HT1080 (cell line): ENCODE data around the gene EIF5A. TPM values are rescaled to one million over a fixed set of nuclear protein-coding genes. Genes with fewer than 3 reads are reported as not detected.
"Not testable (repeated sequence)": the region's sequence is repeated elsewhere in the genome, so short reads cannot be mapped to it uniquely, and the experiment has no call there.

ENCODE experiments used
- DNase-seq: peaks from one replicate; pipeline ENCODE4 v3.0.0-alpha.2; 2015; ENCODE audit warnings: low read depth
- total RNA-seq: library from RNA; depleted of rRNA; stranded (reverse); fragments of >200 nt; shearing (Covaris generic); gene quantifications from 2 replicates; pipeline ENCODE4 v1.2.3, GENCODE V29; 2014

Gene EIF5A
- total RNA-seq, 1 experiment from 2014 or later: 1,578 TPM

DNA sequence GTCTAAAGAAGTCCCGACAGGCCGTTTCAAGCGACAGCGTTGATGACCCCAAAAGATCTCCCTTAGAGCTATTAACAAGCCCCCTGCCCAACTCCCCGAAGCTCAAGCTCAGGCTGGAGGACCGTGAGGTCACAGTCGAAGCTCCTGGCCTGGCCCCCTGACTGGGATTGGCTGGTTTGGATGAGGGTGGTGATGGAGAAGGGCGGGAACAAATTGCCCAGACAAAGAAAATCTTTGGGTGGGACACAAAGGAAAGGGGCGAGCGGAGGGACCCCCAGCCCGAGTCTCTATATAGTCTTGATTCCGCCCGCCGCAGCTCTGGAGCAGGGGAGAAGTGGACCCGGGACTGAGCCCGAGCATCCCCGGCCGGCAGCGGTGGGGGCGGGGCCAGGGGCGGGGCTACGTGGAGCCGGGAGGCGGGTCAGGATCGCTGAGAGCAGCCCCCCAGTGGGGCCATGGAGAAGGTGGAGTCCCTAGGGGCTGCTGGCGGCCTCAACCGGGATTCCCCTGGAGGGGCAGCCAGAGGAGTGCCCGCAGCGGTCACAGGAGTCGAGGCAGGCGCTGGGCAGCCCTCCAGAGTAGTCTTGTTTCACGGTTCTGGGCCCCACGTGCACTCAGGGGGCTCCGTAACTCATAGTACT lies 22.7 kb downstream of the EIF5A start:
- peak; percentile 78 for DNase-seq

DNA sequence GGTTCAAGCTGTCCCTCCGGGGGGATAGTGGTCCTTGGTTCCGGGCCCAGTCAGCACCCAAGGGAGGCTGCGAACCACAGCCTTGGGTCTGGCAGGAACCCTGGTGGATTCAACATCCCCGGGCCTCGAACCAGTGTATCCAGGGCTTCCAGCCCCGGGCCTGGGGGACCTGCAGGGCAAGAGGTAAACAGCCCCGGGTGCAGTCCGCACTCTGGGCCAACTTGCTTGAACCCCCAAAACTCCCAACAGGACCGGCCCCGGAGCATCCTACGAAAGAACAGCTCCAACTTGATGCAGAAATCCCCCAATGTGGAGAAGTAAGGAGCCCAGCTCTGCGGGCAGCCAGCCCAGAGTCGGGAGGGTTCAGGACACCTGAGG lies 23.2 kb downstream of the EIF5A start:
- no peak for DNase-seq

DNA sequence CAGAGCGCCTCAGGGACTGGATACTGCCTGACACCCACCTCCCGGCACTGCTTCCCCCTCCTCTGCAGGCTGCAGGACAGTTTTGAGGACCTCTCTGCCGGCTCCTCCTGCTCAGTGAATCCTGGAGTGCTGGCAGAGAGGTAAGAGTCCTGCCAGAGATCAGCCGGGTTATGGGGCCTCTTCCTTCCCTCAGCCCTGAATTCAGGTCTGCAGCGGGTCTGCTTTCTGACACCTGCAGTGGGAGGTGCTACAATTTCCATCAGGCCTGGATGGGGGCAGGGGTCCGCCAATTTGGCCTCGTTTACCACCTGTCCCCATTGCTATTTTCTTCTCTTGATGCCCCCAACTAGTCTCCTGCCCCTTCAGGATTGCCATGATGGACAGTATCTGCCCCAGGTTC lies 24.7 kb downstream of the EIF5A start:
- DNase-seq: no peak

DNA sequence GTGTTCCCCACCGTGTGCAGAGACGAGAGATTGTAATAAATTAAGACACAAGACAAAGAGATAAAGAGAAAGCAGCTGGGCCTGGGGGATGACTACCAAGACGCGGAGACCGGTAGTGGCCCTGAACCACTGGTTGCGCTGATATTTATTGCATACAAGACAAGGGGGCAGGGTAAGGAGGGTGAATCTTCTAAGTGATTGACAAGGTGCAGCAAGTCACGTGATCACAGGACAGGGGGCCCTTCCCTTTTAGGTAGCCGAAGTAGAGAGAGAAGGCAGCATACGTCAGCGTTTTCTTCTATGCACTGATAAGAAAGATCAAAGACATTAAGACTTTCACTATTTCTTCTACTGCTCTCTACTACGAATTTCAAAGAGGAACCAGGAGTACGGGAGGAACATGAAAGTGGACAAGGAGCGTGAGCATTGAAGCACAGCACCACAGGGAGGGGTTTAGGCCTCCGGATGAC lies 25.2 kb downstream of the EIF5A start:
- not testable (repeated sequence) for DNase-seq

DNA sequence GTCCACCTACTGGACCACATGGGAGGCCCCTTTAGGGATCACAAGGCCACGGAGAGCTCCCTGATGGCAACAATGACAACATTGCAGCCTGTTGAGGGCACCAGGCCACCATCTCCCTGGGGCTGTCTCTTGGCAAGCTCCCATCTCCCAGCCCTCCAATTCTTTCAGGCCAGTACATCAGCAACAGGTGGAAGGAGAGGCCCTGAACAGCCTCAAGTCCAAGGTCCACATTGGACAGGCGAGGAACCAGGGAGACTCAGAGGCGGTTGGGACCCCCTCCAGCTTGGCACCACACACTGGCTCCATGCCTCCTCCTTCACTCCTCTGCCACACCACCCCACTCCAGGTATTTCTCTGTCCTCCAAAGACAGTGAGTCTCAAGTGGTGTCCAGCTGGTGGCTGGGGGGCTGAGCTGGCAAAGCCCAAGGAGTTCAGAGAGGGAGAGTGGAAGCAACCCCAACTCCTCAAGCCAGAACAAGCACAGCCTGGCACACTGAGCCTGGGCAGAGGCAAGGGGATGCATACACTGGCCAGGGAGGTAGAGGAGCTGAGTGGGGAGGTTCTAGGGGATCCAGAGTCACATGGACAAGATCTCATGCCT lies 27.6 kb downstream of the EIF5A start:
- no peak for DNase-seq

DNA sequence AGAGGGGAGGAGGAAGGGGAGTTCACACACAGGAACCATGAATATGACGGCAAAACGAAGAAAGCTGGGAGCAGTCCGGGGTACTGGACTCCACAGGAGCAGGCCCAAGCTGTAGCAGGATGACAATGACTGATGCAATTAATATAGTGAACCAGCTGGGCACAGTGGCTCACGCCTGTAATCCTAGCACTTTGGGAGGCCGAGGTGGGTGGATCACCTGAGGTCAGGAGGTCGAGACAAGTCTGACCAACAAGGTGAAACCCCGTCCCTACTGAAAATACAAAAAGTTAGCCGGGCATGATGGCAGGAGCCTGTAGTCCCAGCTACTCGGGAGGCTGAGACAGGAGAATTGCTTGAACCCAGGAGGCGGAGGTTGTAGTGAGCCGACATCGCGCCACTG lies 28.3 kb downstream of the EIF5A start:
- DNase-seq: not testable (repeated sequence)

DNA sequence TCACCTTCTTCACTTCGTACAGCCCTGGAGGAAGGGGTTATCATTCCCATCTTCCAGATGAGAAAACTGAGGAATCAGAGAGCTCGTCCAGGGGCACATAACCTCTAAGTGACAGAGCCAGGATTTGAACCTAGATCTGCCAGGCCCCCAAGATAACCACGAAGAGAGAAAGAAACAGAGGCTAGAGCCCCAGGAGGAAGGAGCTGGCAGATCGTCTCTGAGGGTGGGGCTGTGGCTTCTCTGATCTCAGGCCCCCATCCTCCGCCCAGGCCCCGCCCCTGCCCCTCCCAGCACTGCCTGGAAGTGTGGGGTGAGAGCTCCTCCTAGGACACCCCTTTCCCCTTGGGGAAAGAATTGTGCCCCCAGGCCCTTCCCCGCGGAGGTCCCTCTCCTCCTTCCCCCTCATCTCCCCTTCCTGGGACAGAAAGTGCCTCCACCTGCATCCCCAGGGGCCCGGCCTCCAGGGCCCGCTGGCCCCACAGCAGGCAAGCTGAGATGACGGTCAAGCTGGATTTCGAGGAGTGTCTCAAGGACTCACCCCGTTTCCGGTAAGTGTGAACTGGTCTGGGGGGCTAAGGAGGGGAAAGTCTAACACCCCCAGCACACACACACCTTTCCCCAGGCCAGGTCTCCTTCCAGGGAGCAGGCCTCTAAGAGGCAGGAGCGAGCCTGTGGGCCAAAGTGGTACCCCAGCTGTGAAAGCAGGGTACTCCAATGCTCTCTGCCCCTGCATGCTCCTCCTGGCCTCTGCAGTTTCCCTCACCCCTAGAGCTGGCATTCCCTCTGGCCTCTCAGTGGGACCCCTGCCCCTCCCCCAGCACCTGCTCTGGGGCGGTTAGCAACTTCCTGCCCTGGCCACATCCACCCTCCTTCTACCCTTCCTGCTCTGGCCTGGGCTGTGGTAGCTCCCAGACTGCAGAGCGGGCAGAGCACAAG lies 29.1 kb downstream of the EIF5A start, which contains the start of gene ACAP1:
TSS of gene ACAP1 (plus strand) at position 290 of the 936 bp plus-strand sequence. CDS start at position 496, 206 bp downstream.
- DNase-seq: no peak

DNA sequence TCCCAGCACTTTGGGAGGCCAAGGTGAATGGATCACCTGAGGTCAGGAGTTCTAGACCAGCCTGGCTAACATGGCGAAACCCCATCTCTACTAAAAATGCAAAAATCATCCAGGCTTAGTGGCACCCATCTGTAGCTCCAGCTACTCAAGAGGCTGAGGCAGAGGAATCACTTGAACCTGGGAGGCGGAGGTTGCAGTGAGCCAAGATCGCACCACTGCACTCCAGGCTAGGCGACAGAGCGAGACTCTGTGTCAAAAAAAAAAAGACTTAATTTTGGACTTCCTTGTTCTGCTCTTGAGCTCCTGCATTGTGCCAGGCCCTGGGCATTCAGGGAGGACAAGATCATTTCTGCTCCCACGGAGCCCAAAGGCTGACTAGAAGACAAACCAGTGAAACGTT lies 30.2 kb downstream of the EIF5A start:
- not testable (repeated sequence) for DNase-seq

DNA sequence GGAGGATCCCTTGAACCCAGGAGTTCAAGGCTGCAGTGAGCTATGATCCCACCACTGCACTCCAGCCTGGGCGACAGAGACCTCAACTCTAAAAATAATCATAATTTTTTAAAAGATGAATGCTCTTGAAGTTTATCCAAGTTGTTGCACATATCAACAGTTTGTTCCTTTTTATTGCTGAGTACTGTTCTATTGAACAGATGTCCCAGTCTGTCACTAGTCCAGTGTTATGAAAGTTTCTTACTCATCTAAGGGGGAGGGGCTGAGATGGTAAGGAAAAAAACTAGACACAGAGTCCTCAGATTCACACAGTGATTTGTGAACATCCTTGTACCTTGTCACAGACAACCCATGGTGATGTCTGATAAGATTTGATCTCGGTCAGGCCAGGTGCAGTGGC lies 32.8 kb downstream of the EIF5A start:
- no peak for DNase-seq

DNA sequence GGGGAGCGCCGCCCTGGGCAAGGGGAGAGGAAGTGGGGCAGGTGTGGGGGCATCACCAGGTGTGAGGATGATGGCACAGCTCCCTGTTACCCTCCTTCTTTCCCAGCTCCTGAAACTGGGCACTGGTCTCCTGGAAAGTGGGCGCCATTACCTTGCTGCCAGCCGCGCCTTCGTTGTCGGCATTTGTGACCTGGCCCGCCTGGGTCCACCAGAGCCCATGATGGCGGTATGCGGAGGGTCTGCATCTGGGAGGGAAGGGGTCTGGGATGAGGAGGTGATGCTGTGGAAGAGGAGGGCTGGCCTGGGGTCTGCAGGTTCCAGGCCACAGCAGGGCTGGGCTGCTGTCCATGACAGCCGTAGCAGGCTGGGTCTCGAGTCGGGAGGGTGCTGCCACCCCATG lies 34.4 kb downstream of the EIF5A start:
- DNase-seq: no peak

DNA sequence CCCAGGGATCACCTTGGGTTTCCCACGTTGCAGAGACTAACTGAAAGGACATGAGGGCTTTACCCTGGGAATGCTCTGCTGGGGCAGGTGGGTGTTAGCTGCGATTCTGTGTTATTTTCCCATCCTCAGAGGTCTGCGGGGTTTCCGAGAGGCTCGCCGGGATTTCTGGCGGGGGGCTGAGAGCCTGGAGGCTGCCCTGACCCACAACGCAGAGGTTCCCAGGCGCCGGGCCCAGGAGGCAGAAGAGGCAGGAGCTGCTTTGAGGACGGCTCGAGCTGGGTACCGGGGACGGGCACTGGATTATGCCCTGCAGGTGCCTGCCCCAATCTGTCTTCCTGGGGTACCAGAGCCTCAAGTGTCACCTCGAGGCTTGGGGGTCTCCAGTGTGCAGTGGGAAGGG lies 35.8 kb downstream of the EIF5A start:
- DNase-seq: no peak

DNA sequence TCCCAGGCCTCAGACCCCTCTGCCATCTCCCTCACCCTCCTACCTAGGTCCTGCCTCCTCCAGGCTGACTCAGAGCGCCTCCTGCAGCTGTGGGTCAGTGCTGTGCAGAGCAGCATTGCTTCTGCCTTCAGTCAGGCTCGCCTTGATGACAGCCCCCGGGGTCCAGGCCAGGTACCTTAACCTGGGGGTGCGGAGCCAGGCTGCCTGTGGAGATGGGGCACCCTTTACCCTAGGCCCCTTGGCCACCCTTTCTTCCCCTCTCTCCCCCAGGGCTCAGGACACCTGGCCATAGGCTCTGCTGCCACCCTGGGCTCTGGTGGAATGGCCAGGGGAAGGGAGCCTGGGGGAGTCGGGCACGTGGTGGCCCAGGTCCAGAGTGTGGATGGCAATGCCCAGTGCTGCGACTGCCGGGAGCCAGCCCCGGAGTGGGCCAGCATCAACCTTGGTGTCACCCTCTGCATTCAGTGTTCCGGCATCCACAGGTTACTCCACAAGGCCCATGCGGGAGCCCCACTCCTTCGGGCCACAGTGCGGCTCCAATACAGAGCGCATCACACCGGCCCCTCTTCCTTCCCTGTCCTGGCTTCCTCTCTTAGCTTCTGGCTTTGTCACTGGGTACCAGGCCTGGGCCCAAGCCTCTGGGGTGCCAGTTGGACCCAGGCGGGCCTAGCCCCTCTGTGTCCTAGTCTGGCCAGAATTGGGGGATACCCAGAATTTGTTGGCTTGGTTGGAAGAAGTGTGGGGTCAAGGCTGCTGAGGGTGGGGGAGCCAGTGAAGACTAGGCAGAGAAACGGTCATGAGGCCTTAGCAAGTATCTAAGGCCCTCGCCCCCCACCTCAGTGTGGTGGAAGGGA lies 39.6 kb downstream of the EIF5A start:
- DNase-seq: no peak

DNA sequence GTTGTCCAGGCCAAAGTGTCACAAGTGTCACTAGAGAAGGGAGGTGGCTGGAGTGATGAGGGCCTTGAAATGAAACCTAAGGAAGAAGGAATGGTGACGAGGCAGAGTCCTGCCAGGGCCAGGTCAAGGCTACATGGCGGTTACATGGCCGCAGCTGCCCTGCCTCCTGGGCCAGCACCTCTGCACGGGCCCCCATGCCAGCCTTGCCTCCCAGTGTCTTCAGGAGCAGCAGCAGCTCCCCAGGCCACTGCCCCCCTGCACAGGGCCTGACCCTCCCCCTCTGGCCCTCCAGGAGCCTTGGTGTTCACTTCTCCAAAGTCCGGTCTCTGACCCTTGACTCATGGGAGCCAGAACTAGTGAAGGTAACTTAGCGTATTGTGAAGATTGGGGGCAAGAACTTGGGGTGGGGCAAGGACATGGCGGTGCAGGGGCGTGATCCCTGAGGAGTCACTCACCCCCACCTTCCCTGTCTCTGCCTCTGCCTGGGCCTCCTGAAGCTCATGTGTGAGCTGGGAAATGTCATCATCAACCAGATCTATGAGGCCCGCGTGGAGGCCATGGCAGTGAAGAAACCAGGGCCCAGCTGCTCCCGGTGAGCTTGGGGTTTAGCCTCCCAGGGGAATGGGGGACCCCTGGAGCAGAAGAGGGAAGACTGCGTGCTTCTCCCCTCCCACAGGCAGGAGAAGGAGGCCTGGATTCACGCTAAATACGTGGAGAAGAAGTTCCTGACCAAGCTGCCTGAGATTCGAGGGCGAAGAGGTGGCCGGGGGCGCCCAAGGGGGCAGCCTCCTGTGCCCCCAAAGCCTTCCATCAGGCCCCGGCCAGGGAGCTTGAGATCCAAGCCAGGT lies 40.4 kb downstream of the EIF5A start:
- no peak for DNase-seq

DNA sequence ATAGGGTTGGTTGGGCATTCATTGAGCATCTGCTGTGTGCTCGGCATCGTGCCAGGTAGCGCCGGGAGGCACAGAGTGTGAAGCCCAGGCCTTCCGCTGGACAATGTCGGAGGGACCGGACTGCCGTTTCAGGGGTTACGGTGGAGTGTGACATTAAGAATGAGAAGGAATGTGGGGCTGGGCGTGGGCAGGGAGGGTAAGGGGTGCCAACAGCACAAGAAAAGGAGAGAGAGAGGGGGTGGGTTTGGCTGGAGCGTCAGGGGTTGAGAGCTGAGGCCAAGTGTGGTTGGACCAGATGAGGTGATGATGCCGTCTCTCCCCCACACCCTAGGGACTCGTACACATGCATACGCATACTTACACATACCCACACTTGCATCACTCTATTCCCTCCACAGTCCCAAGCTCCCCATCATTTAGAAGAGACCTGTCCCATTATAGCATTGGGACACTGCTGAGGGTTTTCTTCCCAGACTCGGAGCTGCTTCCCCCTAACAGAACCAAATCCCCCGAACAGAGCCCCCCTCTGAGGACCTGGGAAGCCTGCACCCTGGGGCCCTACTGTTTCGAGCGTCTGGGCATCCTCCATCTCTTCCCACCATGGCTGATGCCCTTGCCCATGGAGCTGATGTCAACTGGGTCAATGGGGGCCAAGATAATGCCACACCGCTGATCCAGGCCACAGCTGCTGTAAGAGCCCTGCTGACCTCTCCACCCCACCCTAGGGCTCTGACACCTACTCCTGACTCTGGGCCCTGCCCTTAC lies 41.2 kb downstream of the EIF5A start:
- DNase-seq: no peak

DNA sequence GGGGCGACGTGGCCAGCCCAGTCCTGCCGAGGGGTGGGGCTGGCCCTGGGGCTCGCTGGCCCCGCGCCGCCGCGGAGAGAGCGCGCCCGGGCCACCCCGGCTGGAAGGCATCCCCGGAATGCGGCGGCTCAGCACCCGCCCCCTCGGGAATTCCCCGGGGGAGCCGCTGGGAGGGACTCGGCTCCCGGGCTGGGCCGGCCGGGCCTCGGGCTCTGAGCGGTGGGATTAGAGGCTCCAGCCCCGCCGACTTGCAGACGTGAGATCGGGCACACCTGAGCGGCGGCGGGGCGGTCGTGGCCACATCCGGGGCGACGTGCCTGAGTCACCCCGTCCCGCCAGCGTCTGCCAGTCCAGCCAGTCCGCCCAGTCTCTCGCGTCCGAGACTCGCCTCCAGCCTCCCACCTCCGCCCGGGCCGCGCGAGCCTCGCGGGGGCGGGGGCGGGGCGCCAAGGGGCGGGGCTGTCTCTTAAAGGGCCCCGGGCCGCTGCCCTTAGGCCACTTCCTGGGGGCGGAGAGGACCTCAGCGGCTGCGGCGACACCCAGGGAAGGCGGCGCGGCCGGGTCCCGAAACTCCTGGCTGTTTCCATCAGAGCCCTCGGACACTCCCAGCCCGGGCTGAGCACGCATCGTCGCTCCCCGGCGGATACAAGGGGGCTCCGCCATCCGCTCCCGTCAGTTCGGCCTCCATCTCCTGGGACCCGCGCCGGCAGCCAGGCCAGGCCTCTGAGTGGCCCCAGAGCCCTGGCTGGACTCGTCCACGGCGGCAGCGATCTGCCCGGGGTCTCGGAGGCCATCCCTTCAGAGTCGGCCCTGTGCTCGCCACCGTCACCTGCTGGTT lies 44.5 kb downstream of the EIF5A start, which contains the start of gene KCTD11:
TSS of gene KCTD11 (plus strand) at position 498 of the 838 bp plus-strand sequence.
- DNase-seq: peak; percentile 88

DNA sequence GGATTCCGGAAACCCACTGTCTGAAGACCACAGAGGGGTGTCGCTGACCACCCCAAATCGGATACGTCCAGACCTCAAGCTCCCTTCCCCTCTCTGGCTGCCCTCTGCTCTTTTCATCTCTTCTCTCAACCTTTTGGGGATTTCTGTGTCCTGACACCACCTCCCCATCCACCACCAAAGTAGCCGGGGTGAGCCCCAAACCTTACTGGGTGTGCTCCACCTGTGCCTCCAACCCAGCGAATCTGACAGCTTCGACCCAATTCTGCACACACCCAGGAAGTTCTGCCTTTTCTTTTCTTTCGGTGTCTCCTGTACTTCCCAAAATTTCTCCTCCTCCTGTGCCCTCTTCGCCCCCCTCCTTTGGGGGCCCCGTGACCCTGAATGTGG lies 45.1 kb downstream of the EIF5A start:
- DNase-seq: no peak

DNA sequence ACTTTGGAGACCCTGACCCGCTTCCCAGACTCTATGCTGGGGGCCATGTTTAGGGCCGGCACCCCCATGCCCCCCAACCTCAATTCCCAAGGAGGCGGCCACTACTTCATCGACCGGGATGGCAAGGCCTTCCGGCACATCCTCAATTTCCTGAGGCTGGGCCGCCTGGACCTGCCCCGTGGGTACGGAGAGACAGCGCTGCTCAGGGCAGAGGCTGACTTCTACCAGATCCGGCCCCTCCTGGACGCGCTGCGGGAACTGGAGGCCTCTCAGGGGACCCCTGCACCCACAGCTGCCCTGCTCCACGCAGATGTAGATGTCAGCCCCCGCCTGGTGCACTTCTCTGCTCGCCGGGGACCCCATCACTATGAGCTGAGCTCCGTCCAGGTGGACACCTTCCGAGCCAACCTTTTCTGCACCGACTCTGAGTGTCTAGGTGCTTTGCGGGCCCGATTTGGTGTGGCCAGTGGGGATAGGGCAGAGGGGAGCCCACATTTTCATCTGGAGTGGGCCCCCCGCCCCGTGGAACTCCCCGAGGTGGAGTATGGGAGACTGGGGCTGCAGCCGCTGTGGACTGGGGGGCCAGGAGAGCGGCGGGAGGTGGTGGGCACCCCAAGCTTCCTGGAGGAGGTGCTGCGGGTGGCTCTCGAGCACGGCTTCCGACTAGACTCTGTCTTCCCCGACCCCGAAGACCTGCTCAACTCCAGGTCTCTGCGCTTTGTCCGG lies 45.6 kb downstream of the EIF5A start:
- no peak for DNase-seq
